Esophagus muscularis mucosa (tissue), 4 donors: ENCODE measurements around the gene HOXA7. TPM values are rescaled to one million over a fixed set of nuclear protein-coding genes. Genes with fewer than 3 reads are reported as not detected.

Experiments
- DNase-seq: peaks from one replicate; pipeline ENCODE4 v3.0.0-alpha.2; 2017; ENCODE audit errors: extremely low spot score
- H3K27ac ChIP-seq, 4 donors: fragments of 200-600 bp; sonication (generic); replicated peaks in 1 of 4; 1 replicate in 3 of 4; 2 replicates in 1 of 4; pipeline ENCODE4 v1.5.1; 2016 to 2019; ENCODE audit warnings: mild to moderate bottlenecking in 1 of 4
- H3K27me3 ChIP-seq, 4 donors: fragments of 200-600 bp; sonication (generic); one replicate each; pipeline versions ENCODE4 v1.5.1 to v1.6.0; 2016 to 2019
- H3K36me3 ChIP-seq, 4 donors: fragments of 200-600 bp; sonication (generic); one replicate each; pipeline ENCODE4 v1.5.1; 2016 to 2019
- H3K4me1 ChIP-seq, 4 donors: fragments of 200-600 bp; sonication (generic); one replicate each; pipeline ENCODE4 v1.5.1; 2016 to 2019
- H3K4me3 ChIP-seq, 4 donors: fragments of 200-600 bp; sonication (generic); 1 replicate in 2 of 4; 2 replicates in 2 of 4; pipeline ENCODE4 v1.5.1; 2016 to 2019; ENCODE audit warnings: mild to moderate bottlenecking in 4 of 4, moderate library complexity in 1 of 4
- H3K9me3 ChIP-seq, 4 donors: fragments of 200-600 bp; sonication (generic); 1 replicate in 3 of 4; 2 replicates in 1 of 4; pipeline ENCODE4 v1.5.1; 2016 to 2019
- EP300 ChIP-seq: sonication (generic); formaldehyde crosslinking; IDR thresholded peaks from one replicate; pipeline ENCODE4 v1.6.1; 2017; ENCODE audit warnings: antibody characterized with exemption
- POLR2A ChIP-seq: fragments of 450-650 bp; IDR thresholded peaks from one replicate; pipeline ENCODE4 v1.6.1; 2017; ENCODE audit warnings: antibody characterized with exemption, moderate library complexity, mild to moderate bottlenecking, low read depth
- POLR2AphosphoS5 ChIP-seq, 2 donors: sonication (generic); formaldehyde crosslinking; IDR thresholded peaks; one replicate each; pipeline ENCODE4 v1.6.1; 2017; ENCODE audit warnings: antibody characterized with exemption in 2 of 2
- WGBS: methylation state at CpG from one replicate; pipeline ENCODE4 v1.1.5; 2018; 5-methylcytosine and 5-hydroxymethylcytosine counted together
- intact Hi-C: fragments of 100-400 bp; cut with DNase I; formaldehyde crosslinking; loops from one replicate; pipeline ENCODE4 v1.15.1; 2023
- total RNA-seq, 4 donors: library from RNA; depleted of rRNA; stranded (reverse); fragments of >200 nt; gene quantifications; one replicate each; pipeline versions ENCODE4 v1.1.0 to v1.2.1, GENCODE V29; 2016
- TF ChIP-seq, protein P1 (sequence below), 3 experiments: fragments of 200-600 bp in 2 of 3; fragments of 450-650 bp in 1 of 3; sonication (generic) in 2 of 3; IDR thresholded peaks; one replicate each; pipeline ENCODE4 v1.5.1; 2017 to 2019; ENCODE audit warnings: antibody characterized with exemption in 3 of 3, mild to moderate bottlenecking in 2 of 3, moderate library complexity in 1 of 3

The HOXA7 gene
- total RNA-seq, 4 donors from 2014 or later: 0.33 to 1.7 (median 0.49) TPM

DNA sequence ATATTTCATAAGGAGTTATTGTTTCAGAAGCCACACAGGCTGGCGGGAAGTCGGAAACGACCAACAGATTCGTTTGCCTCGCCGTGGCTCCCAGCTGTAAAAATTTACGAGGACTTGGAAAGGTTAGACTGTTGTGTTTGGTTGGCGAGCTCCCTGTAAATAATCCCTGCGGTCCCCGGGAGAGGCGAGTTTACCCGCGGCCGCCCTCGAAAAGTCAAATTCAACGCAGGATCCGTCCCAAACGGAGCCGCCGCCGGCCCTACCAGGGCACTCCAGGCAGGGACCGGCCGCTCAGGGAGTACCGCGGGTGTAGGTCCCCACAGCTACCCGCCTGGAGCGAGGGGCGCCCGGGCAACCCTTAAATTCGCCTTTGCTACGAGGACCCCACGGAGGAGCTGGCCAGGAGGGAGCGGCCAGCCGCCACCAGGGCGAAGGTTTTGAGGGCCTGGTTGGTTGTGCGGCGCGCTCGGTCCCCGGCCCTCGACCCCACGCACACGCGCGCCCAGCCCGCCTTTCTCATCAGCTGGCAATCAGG is 9.6 kb upstream of the HOXA7 start:
- H3K36me3 ChIP-seq: no peaks in the 10 kb centered on the region
- peaks cover 27 to 100% (median 95%) of the 10 kb centered on the region in 4 donors for H3K27me3 ChIP-seq
- peak overlapping the region in 1 of 4 donors; percentile 2 for H3K4me3 ChIP-seq
- H3K4me1 ChIP-seq: peaks cover 18 to 57% (median 48%) of the 10 kb centered on the region in 4 donors
- no peaks in the 10 kb centered on the region for H3K9me3 ChIP-seq
- 12% methylated on average over 13 of the region's 46 CpGs for WGBS
- H3K27ac ChIP-seq: no peak overlapping the region
- no peak for TF ChIP-seq POLR2A
- no peak for TF ChIP-seq EP300
- TF ChIP-seq, protein P1, sequence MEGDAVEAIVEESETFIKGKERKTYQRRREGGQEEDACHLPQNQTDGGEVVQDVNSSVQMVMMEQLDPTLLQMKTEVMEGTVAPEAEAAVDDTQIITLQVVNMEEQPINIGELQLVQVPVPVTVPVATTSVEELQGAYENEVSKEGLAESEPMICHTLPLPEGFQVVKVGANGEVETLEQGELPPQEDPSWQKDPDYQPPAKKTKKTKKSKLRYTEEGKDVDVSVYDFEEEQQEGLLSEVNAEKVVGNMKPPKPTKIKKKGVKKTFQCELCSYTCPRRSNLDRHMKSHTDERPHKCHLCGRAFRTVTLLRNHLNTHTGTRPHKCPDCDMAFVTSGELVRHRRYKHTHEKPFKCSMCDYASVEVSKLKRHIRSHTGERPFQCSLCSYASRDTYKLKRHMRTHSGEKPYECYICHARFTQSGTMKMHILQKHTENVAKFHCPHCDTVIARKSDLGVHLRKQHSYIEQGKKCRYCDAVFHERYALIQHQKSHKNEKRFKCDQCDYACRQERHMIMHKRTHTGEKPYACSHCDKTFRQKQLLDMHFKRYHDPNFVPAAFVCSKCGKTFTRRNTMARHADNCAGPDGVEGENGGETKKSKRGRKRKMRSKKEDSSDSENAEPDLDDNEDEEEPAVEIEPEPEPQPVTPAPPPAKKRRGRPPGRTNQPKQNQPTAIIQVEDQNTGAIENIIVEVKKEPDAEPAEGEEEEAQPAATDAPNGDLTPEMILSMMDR (IDR thresholded peaks at IDR 0.05): no peak
- TF ChIP-seq POLR2AphosphoS5 (IDR thresholded peaks at IDR 0.05): no peak
- intact Hi-C loops: no loop called here
- no peak for DNase-seq

DNA sequence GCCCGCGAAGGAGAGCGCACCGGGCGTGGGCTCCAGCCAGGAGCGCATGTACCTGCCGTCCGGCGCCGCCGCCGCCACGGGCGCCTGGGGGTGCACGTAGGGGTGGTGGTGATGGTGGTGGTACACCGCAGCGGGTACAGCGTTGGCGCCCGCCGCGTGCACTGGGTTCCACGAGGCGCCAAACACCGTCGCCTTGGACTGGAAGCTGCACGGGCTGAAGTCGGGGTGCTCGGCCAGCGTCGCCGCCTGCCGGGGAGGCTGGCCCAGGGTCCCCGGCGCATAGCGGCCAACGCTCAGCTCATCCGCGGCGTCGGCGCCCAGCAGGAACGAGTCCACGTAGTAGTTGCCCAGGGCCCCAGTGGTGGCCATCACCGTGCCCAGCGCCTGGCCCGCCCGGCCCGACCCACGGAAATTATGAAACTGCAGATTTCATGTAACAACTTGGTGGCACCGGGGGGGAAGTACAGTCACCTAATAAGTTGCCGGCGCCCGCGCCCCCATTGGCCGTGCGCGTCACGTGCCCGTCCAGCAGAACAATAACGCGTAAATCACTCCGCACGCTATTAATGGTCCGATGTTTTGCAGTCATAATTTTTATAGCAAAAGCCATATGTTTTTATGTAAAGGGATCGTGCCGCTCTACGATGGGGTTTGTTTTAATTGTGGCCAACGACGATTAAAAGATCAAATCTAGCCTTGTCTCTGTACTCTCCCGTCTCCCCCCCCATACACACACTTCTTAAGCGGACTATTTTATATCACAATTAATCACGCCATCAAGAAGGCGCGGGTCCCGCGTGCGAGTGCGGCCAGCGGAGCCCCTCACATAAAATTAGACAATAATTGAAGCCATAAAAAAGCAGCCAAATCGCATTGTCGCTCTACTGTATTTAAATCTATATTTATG is 8.9 kb upstream of the HOXA7 start, which contains the start of gene HOXA9:
HOXA9 (minus strand) TSS at position 449 of the 907 bp plus-strand sequence; CDS start at position 369, 80 bp downstream.
- Histone ChIP-seq H3K4me3 (peak within 1 kb of the TSS; percentile 21 to 31 (median 25)), H3K4me1 (peaks cover 25 to 64% (median 55%) of the 10 kb centered on the region in 4 donors), H3K9me3 (no peaks in the 10 kb centered on the region), H3K27me3 (peaks cover 27 to 100% (median 92%) of the 10 kb centered on the region in 4 donors), H3K36me3 (no peaks in the 10 kb centered on the region), H3K27ac (no peak within 1 kb of the TSS)
- no peak for DNase-seq
- TF ChIP-seq POLR2AphosphoS5 (IDR thresholded peaks at IDR 0.05) (no peak), EP300 (no peak), POLR2A (no peak)
- TF ChIP-seq, protein P1 (IDR thresholded peaks at IDR 0.05): no peak
- 7% methylated on average over 37 of the region's 82 CpGs for WGBS
- intact Hi-C loops: no loop called here

GRCh38 chr7:27164367-27165088 is 8.1 kb upstream of the HOXA7 start:
- Histone ChIP-seq H3K4me3 (peak overlapping the region; percentile 21 to 31 (median 25)), H3K27ac (no peak overlapping the region), H3K4me1 (peaks cover 21 to 62% (median 51%) of the 10 kb centered on the region in 4 donors), H3K9me3 (no peaks in the 10 kb centered on the region), H3K36me3 (no peaks in the 10 kb centered on the region), H3K27me3 (peaks cover 18 to 100% (median 91%) of the 10 kb centered on the region in 4 donors)
- DNase-seq: no peak
- 15% methylated on average over 36 of the region's 47 CpGs for WGBS
- TF ChIP-seq POLR2AphosphoS5 (IDR thresholded peaks at IDR 0.05) (no peak), POLR2A (no peak), EP300 (no peak)
- TF ChIP-seq, protein P1 (IDR thresholded peaks at IDR 0.05): no peak
- intact Hi-C loops: loop anchor here (5.0 kb wide), 1 partner anchor 797 kb away; no protein-coding TSS in a partner anchor

- 45% methylated on average over 12 of the region's 12 CpGs for WGBS
- DNase-seq: no peak
- peak overlapping the region in 1 of 4 donors; percentile 31 for H3K4me3 ChIP-seq
- H3K27ac ChIP-seq: no peak overlapping the region
- intact Hi-C loops: loop anchor here (5.0 kb wide), 1 partner anchor 797 kb away; no protein-coding TSS in a partner anchor
- H3K27me3 ChIP-seq: peaks cover 17 to 100% (median 91%) of the 10 kb centered on the region in 4 donors
- no peaks in the 10 kb centered on the region for H3K36me3 ChIP-seq
- H3K4me1 ChIP-seq: peaks cover 20 to 57% (median 48%) of the 10 kb centered on the region in 4 donors
- TF ChIP-seq EP300 (no peak), POLR2AphosphoS5 (IDR thresholded peaks at IDR 0.05) (no peak), POLR2A (no peak)
- TF ChIP-seq, protein P1 (IDR thresholded peaks at IDR 0.05): no peak
- H3K9me3 ChIP-seq: no peaks in the 10 kb centered on the region
Measured at GRCh38 chr7:27164045-27164366, 7.5 kb upstream of the HOXA7 start.
